ENCODE results near the gene SDC1. TPM values are rescaled to one million over a fixed set of nuclear protein-coding genes. Genes with fewer than 3 reads are reported as not detected.

SDC1 gene
- total RNA-seq, 2 donors from 2014 or later: 156 to 213 TPM

- Histone ChIP-seq H3K4me3 (no peak overlapping the region), H3K9ac (ENCODE audit: low read depth in 2 of 2, low read length in 2 of 2) (peak overlapping the region in 1 of 2 donors; percentile 23), H3K36me3 (no peaks in the 10 kb centered on the region), H3K27ac (no peak overlapping the region), H3K4me1 (no peaks in the 10 kb centered on the region), H3K27me3 (no peaks in the 10 kb centered on the region), H3K9me3 (no peaks in the 10 kb centered on the region)
- intact Hi-C loops (cut with DNase I): no loop called here
- no peak for DNase-seq
- TF ChIP-seq CTCF (IDR thresholded peaks at IDR 0.05): no peak
Observed at GRCh38 chr2:20211420-20211819, 13.5 kb downstream of the SDC1 start.

- Histone ChIP-seq H3K4me1 (no peaks in the 10 kb centered on the region), H3K4me3 (no peak overlapping the region), H3K9ac (ENCODE audit: low read depth in 2 of 2, low read length in 2 of 2) (no peak overlapping the region), H3K27ac (no peak overlapping the region), H3K27me3 (no peaks in the 10 kb centered on the region), H3K9me3 (no peaks in the 10 kb centered on the region), H3K36me3 (no peaks in the 10 kb centered on the region)
- no peak for DNase-seq
- no peak for TF ChIP-seq CTCF (IDR thresholded peaks at IDR 0.05)
- intact Hi-C loops (cut with DNase I): no loop called here
Observed at GRCh38 chr2:20210462-20210861, 14.5 kb downstream of the SDC1 start.

GRCh38 chr2:20209373-20210109 lies 15.4 kb downstream of the SDC1 start:
- no peak for TF ChIP-seq CTCF (IDR thresholded peaks at IDR 0.05)
- no peaks in the 10 kb centered on the region for H3K9me3 ChIP-seq
- no peak for DNase-seq
- no peak overlapping the region for H3K27ac ChIP-seq
- H3K9ac ChIP-seq (ENCODE audit: low read depth in 2 of 2, low read length in 2 of 2): peak overlapping the region; percentile 30 to 61
- H3K4me3 ChIP-seq: no peak overlapping the region
- no peaks in the 10 kb centered on the region for H3K36me3 ChIP-seq
- H3K4me1 ChIP-seq: no peaks in the 10 kb centered on the region
- intact Hi-C loops (cut with DNase I): no loop called here
- H3K27me3 ChIP-seq: no peaks in the 10 kb centered on the region

GRCh38 chr2:20208476-20208859 lies 16.5 kb downstream of the SDC1 start:
- H3K4me3 ChIP-seq: no peak overlapping the region
- H3K36me3 ChIP-seq: peaks cover 5% of the 10 kb centered on the region
- TF ChIP-seq CTCF (IDR thresholded peaks at IDR 0.05): no peak
- no peaks in the 10 kb centered on the region for H3K9me3 ChIP-seq
- no peaks in the 10 kb centered on the region for H3K27me3 ChIP-seq
- H3K27ac ChIP-seq: peak overlapping the region; percentile 12
- peak overlapping the region; percentile 17 to 38 for H3K9ac ChIP-seq (ENCODE audit: low read depth in 2 of 2, low read length in 2 of 2)
- H3K4me1 ChIP-seq: no peaks in the 10 kb centered on the region
- no peak for DNase-seq
- intact Hi-C loops (cut with DNase I): no loop called here

- peaks cover 9% of the 10 kb centered on the region for H3K36me3 ChIP-seq
- H3K27me3 ChIP-seq: no peaks in the 10 kb centered on the region
- no peaks in the 10 kb centered on the region for H3K9me3 ChIP-seq
- no peaks in the 10 kb centered on the region for H3K4me1 ChIP-seq
- H3K4me3 ChIP-seq: no peak overlapping the region
- DNase-seq: no peak
- TF ChIP-seq CTCF (IDR thresholded peaks at IDR 0.05): no peak
- H3K9ac ChIP-seq (ENCODE audit: low read depth in 2 of 2, low read length in 2 of 2): no peak overlapping the region
- no peak overlapping the region for H3K27ac ChIP-seq
- intact Hi-C loops (cut with DNase I): no loop called here
Observed at GRCh38 chr2:20207051-20207450, 17.9 kb downstream of the SDC1 start.
